ENCODE results near the gene MPST. TPM values are rescaled to one million over a fixed set of nuclear protein-coding genes. Genes with fewer than 3 reads are reported as not detected.
A peak's percentile ranks its signal among the peaks of the same experiment; 100 is the strongest.

The MPST gene
- total RNA-seq, 6 donors from 2014 or later = 80.8 to 183 (median 135) TPM

DNA sequence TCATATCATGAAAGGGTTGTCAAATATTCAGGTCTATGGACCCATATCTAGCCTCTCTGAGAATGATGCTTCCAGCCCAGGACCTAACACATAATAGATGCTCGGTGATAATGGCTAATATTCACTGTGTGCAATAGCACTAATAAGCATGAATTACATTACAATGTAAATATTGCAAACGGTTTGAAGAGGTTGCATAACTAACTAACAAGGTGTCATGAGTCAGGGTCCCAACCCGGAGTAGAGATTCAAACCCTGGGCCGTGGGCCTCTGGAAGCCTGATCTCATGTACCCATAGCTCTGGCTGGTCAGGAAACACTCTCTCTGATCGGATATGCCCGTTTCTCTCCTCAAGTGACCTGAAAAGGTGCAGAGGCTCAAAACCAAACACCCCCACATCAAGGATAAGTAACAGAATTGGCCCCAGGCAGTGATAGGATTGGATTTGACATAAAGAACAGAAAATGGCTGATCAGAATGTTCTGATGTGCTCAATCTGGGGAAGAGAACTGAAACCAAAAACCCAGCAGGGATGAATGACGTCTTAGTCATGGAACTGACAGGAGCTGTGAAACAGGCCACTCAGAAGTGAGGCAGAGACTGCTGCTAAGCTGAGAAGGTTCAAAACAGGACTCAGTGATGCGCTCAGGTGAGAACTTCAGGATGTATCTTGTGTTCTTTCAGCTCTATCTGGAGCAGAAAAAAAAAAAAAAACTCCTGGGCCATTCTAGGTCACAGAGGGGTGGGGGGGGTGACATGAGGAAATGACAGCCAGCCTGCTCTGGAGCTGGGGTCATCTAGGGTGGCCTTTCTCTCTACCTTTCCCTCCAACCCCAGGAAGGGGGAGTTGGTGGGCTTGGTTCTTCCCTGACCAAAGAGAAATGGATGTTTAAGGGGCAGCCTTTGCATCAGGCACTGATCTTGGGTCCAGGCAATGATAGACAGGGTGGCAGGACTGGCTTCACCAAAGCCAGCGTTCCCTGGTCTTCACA lies 25.4 kb downstream of the MPST start:
- ATAC-seq (ENCODE audit: low FRiP score in 2 of 2) = no peak
- TF ChIP-seq EP300 (IDR thresholded peaks at IDR 0.05) (no peak), POLR2A (IDR thresholded peaks at IDR 0.05) (no peak), POLR2AphosphoS5 (IDR thresholded peaks at IDR 0.05) (no peak)
- TF ChIP-seq, protein P1, sequence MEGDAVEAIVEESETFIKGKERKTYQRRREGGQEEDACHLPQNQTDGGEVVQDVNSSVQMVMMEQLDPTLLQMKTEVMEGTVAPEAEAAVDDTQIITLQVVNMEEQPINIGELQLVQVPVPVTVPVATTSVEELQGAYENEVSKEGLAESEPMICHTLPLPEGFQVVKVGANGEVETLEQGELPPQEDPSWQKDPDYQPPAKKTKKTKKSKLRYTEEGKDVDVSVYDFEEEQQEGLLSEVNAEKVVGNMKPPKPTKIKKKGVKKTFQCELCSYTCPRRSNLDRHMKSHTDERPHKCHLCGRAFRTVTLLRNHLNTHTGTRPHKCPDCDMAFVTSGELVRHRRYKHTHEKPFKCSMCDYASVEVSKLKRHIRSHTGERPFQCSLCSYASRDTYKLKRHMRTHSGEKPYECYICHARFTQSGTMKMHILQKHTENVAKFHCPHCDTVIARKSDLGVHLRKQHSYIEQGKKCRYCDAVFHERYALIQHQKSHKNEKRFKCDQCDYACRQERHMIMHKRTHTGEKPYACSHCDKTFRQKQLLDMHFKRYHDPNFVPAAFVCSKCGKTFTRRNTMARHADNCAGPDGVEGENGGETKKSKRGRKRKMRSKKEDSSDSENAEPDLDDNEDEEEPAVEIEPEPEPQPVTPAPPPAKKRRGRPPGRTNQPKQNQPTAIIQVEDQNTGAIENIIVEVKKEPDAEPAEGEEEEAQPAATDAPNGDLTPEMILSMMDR (IDR thresholded peaks at IDR 0.05) = no peak
- Histone ChIP-seq H3K4me1 (peaks cover 0 to 20% (median 11%) of the 10 kb centered on the region in 4 donors), H3K27ac (no peak overlapping the region), H3K4me3 (no peak overlapping the region), H3K27me3 (no peaks in the 10 kb centered on the region), H3K9me3 (no peaks in the 10 kb centered on the region), H3K36me3 (no peaks in the 10 kb centered on the region)
- 58 to 68% methylated on average over 9 of the region's 9 CpGs for WGBS, 2 donors
- no peak for DNase-seq

DNA sequence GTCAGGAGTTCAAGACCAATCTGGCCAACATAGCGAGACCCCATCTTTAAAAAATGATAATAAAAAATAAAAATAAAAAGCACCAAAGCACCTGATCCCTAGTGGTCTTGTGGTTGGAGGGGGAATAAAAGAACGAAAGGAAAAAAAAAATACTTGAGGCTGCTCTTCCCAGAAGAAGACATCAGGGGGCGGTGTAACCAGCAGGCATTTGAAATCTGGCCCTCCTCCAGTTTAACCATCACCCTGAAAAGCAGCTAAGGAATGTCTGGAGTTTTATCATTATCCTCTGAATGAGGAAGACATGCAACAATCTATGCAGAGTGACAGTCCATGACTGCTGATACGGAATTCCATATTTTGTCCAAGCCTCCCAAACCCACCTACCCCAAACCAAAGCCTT lies 26.4 kb downstream of the MPST start:
- Histone ChIP-seq H3K4me1 (peaks cover 0 to 17% (median 11%) of the 10 kb centered on the region in 4 donors), H3K9me3 (no peaks in the 10 kb centered on the region), H3K27me3 (no peaks in the 10 kb centered on the region), H3K27ac (no peak overlapping the region), H3K4me3 (no peak overlapping the region), H3K36me3 (no peaks in the 10 kb centered on the region)
- TF ChIP-seq, protein P1 (IDR thresholded peaks at IDR 0.05) = peak in 3 of 6 experiments; percentile 13 to 24 (median 14)
- TF ChIP-seq POLR2A (IDR thresholded peaks at IDR 0.05) (no peak), EP300 (IDR thresholded peaks at IDR 0.05) (no peak), POLR2AphosphoS5 (IDR thresholded peaks at IDR 0.05) (no peak)
- ATAC-seq (ENCODE audit: low FRiP score in 2 of 2) (no peak), DNase-seq (no peak)
- WGBS, 2 donors = 43 to 44% methylated on average over 4 of the region's 4 CpGs

DNA sequence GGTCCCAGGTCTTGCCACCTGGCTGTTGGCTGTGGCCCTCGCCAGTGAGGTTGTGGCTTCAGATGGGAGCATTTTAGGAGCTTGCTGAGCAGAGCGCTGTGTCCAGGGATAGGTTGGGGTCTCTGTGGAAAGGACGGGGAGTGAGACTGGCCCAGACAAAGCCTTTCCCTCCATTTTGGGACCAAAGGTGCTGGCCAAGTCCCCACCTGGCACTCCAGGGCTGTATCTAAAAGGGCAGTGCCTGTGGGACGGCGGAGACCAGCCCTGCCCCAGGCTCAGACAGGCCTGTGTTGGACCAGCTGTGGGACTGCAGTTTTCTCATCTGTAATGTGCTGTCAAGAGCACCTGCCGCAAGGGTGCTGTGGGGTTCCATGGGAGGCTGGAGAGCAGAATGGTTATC lies 27.0 kb downstream of the MPST start:
- H3K9me3 ChIP-seq = no peaks in the 10 kb centered on the region
- TF ChIP-seq, protein P1 (IDR thresholded peaks at IDR 0.05) = no peak
- TF ChIP-seq EP300 (IDR thresholded peaks at IDR 0.05) = no peak
- no peak for TF ChIP-seq POLR2AphosphoS5 (IDR thresholded peaks at IDR 0.05)
- no peak for TF ChIP-seq POLR2A (IDR thresholded peaks at IDR 0.05)
- H3K4me1 ChIP-seq = peaks cover 3 to 22% (median 14%) of the 10 kb centered on the region in 4 donors
- no peaks in the 10 kb centered on the region for H3K27me3 ChIP-seq
- H3K36me3 ChIP-seq = no peaks in the 10 kb centered on the region
- no peak overlapping the region for H3K27ac ChIP-seq
- WGBS, 2 donors = 100% methylated on average over 6 of the region's 6 CpGs; no CpG with 5 or more reads in 1 of the 2 donors
- DNase-seq (no peak), ATAC-seq (ENCODE audit: low FRiP score in 2 of 2) (no peak)
- no peak overlapping the region for H3K4me3 ChIP-seq

DNA sequence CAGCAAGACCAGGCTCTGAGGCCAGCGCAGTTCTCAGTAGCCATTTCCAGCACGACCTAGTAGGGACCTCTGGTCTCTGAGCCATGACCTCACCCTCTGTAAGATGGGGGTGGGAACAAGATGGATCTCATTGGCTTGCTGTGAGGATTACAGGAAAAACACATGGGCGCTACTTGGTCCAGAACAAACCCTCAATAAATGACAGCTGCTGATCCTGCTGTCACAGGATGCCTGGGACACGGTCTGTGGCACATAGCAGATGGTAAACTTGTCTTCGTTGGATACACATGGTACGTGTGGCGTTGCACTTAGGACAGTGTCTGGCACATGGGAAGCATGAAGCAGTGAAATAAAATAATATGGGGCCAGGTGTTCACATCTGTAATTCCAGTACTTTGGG lies 27.5 kb downstream of the MPST start:
- 89 to 93% methylated on average over 4 to 7 of the region's 7 CpGs for WGBS, 2 donors
- no peak overlapping the region for H3K4me3 ChIP-seq
- no peak overlapping the region for H3K27ac ChIP-seq
- H3K27me3 ChIP-seq = no peaks in the 10 kb centered on the region
- no peaks in the 10 kb centered on the region for H3K36me3 ChIP-seq
- DNase-seq (no peak), ATAC-seq (ENCODE audit: low FRiP score in 2 of 2) (no peak)
- H3K4me1 ChIP-seq = peaks cover 3 to 26% (median 17%) of the 10 kb centered on the region in 4 donors
- TF ChIP-seq POLR2A (IDR thresholded peaks at IDR 0.05) (no peak), POLR2AphosphoS5 (IDR thresholded peaks at IDR 0.05) (no peak)
- H3K9me3 ChIP-seq = no peaks in the 10 kb centered on the region

DNA sequence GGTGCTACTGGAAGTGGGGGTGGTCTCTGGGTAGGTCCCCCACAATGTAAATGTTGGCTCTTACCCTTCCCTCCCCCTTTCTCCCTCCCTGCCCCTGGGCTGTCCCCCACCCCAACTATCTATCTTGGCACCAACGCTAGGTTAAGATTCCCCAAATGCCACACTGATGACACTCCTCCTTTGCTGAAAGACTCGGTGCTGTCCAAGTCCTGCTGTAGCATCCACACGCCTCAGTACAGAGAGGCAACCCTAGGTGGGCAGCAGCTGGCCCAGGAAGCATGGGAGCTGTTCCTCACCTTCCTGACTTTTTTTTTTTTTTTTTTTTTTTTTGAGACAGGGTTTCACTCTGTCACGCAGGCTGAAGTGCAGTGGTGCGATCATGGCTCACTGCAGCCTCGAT lies 28.6 kb downstream of the MPST start:
- TF ChIP-seq POLR2A (IDR thresholded peaks at IDR 0.05) = no peak
- no peak for TF ChIP-seq POLR2AphosphoS5 (IDR thresholded peaks at IDR 0.05)
- TF ChIP-seq, protein P1 (IDR thresholded peaks at IDR 0.05) = no peak
- no peak for TF ChIP-seq EP300 (IDR thresholded peaks at IDR 0.05)
- no peak for ATAC-seq (ENCODE audit: low FRiP score in 2 of 2)
- WGBS, 2 donors = 81 to 88% methylated on average over 6 of the region's 6 CpGs

More for the DNA sequence above, 28.6 kb downstream of the MPST start:
- Histone ChIP-seq H3K27me3 (no peaks in the 10 kb centered on the region), H3K9me3 (no peaks in the 10 kb centered on the region), H3K27ac (no peak overlapping the region), H3K36me3 (no peaks in the 10 kb centered on the region), H3K4me1 (peaks cover 3 to 34% (median 24%) of the 10 kb centered on the region in 4 donors), H3K4me3 (no peak overlapping the region)
- no peak for DNase-seq
